Measurements from ENCODE around the gene ATG7.

The ATG7 gene

DNA sequence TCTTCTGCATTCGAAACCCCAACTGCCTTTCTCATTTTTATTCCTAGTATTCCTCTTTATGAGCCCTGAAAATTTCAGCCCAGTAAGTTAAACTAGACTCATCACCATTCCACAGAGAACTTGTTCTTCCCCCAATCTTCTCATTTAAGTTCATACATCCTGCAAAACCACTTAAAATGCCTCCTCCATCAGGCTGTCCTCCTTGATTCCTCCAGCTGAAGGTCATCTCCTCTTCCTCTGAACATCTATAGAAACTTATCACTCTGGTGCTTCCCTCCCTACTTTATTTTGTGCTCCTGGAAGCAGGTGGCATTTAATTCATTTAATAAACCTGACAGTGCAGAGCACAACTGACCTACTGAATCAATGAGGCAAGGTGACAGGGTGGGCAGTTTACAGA lies 333.2 kb downstream of the ATG7 start:
- Mint-ChIP-seq H3K27ac (no peak overlapping the region), H3K9me3 (no peaks in the 10 kb centered on the region), H3K4me1 (ENCODE audit: low read depth) (peaks cover 36% of the 10 kb centered on the region), H3K36me3 (ENCODE audit: low read depth) (peaks cover 39% of the 10 kb centered on the region), H3K4me3 (no peak overlapping the region), H3K27me3 (ENCODE audit: low read depth) (no peaks in the 10 kb centered on the region)
- DNase-seq (ENCODE audit: low spot score), result no peak

DNA sequence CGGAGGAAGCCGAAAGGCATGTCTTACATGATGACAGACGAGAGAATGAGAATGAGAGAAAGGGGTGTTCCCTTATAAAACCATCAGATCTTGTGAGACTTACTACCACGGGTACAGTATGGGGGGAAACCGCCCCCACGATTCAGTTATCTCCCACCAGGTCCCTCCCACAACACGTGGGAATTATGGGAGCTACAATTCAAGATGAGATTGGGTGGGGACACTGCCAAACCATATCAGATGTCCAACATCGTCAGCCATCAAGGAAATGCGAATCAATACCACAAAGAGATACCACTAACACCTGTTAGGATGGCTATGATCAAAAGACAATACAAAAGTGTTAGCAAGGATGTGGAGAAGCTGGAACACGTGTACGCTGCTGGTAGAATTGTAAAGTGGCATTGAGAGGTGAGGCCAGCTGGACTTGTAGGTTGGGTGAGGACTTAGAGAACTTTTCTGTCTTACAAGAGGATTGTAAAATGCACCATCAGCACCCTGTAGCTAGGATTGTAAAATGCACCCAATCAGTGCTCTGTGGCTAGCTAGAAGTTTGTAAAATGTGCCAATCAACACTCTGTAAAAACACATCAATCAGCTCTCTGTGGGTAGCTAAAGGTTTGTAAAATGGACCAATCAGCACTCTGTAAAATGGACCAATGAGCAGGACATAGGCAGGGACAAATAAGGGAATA lies 334.0 kb downstream of the ATG7 start:
- no peak overlapping the region for H3K4me3 Mint-ChIP-seq
- H3K4me1 Mint-ChIP-seq (ENCODE audit: low read depth), result peaks cover 37% of the 10 kb centered on the region
- no peak for DNase-seq (ENCODE audit: low spot score)
- H3K27me3 Mint-ChIP-seq (ENCODE audit: low read depth), result no peaks in the 10 kb centered on the region
- H3K9me3 Mint-ChIP-seq, result no peaks in the 10 kb centered on the region
- peaks cover 32% of the 10 kb centered on the region for H3K36me3 Mint-ChIP-seq (ENCODE audit: low read depth)
- H3K27ac Mint-ChIP-seq, result no peak overlapping the region

DNA sequence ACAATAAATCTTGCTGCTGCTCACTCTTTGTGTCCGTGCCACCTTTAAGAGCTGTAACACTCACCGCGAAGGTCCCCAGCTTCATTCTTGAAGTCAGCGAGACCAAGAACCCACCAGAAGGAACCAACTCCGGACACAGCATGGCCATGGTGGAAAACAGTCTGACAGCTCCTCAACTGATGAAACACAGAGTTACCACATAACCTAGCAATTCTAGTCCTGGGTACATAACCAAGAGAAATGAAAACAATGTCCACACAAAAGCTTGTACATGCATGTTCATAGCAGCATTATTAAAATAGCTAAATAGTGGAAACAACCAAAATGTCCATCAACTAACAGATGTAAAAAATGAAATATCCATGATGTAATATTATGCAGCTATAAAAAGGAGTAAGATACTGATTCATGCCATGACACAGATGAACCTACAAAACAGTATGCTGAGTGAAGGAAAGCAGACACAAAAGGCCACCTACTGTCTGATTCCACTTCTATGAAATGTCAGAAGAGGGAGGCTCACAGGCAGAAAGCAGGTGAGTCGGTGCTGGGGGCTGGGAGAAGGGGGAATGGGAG lies 334.8 kb downstream of the ATG7 start:
- peaks cover 34% of the 10 kb centered on the region for H3K4me1 Mint-ChIP-seq (ENCODE audit: low read depth)
- H3K27ac Mint-ChIP-seq, result peak overlapping the region; percentile 50
- H3K27me3 Mint-ChIP-seq (ENCODE audit: low read depth), result no peaks in the 10 kb centered on the region
- no peaks in the 10 kb centered on the region for H3K9me3 Mint-ChIP-seq
- H3K36me3 Mint-ChIP-seq (ENCODE audit: low read depth), result peaks cover 27% of the 10 kb centered on the region
- no peak overlapping the region for H3K4me3 Mint-ChIP-seq
- no peak for DNase-seq (ENCODE audit: low spot score)
